ENCODE data around the gene FOXF1. TPM values are rescaled to one million over a fixed set of nuclear protein-coding genes. Genes with fewer than 3 reads are reported as not detected.

Gene FOXF1
- total RNA-seq, 1 donor from 2014 or later, result 46.4 TPM

GRCh38 chr16:86554917-86555703 lies 44.8 kb downstream of the FOXF1 start, which contains the start of gene MTHFSD:
TSS of gene MTHFSD (minus strand) at chr16:86555235. CDS start at chr16:86555184, 51 bp downstream.
- H3K4me1 ChIP-seq, result peaks cover 12% of the 10 kb centered on the region
- H3K9me3 ChIP-seq, result no peaks in the 10 kb centered on the region
- TF ChIP-seq CTCF (IDR thresholded peaks at IDR 0.05), result no peak
- peak within 1 kb of the TSS; percentile 71 for H3K4me3 ChIP-seq
- DNase-seq (peak; percentile 97), ATAC-seq (peak; percentile 98)
- peak within 1 kb of the TSS; percentile 89 for H3K27ac ChIP-seq
- H3K27me3 ChIP-seq, result peaks cover 13% of the 10 kb centered on the region
- intact Hi-C loops (cut with DNase I), result no loop called here
- peaks cover 6% of the 10 kb centered on the region for H3K36me3 ChIP-seq

- peaks cover under 1% of the 10 kb centered on the region for H3K36me3 ChIP-seq
- H3K9me3 ChIP-seq, result no peaks in the 10 kb centered on the region
- ATAC-seq, result no peak
- peaks cover 13% of the 10 kb centered on the region for H3K27me3 ChIP-seq
- no peak for DNase-seq
- H3K4me1 ChIP-seq, result peaks cover 12% of the 10 kb centered on the region
- peak overlapping the region; percentile 71 for H3K4me3 ChIP-seq
- no peak for TF ChIP-seq CTCF (IDR thresholded peaks at IDR 0.05)
- peak overlapping the region; percentile 89 for H3K27ac ChIP-seq
- intact Hi-C loops (cut with DNase I), result no loop called here
Observed at GRCh38 chr16:86555704-86556075, 45.4 kb downstream of the FOXF1 start.

GRCh38 chr16:86556576-86556975 lies 46.2 kb downstream of the FOXF1 start:
- no peaks in the 10 kb centered on the region for H3K9me3 ChIP-seq
- DNase-seq (no peak), ATAC-seq (no peak)
- TF ChIP-seq CTCF (IDR thresholded peaks at IDR 0.05), result no peak
- no peaks in the 10 kb centered on the region for H3K36me3 ChIP-seq
- no peak overlapping the region for H3K27ac ChIP-seq
- intact Hi-C loops (cut with DNase I), result no loop called here
- H3K4me1 ChIP-seq, result peaks cover 12% of the 10 kb centered on the region
- no peak overlapping the region for H3K4me3 ChIP-seq
- peaks cover 18% of the 10 kb centered on the region for H3K27me3 ChIP-seq

DNA sequence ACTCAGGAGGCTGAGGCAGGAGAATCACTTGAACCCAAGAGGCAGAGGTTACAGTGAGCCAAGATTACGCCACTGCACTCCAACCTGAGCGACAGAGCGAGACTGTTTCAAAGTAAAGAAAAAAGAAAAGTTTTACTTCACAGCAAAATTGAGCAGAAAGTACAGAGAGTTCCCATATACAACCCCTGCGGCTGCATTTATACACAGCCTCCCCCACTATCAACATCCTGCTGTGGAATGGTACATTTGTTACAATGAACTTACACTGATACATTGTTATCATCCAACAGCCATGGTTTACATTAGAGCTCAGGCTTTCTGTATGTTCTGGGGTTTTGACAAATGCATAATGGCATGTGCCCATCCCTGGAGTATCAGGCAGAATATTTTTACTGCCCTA lies 47.3 kb downstream of the FOXF1 start:
- Histone ChIP-seq H3K4me3 (no peak overlapping the region), H3K4me1 (peaks cover 12% of the 10 kb centered on the region), H3K27ac (no peak overlapping the region), H3K9me3 (no peaks in the 10 kb centered on the region), H3K36me3 (no peaks in the 10 kb centered on the region), H3K27me3 (peaks cover 18% of the 10 kb centered on the region)
- DNase-seq (no peak), ATAC-seq (no peak)
- intact Hi-C loops (cut with DNase I), result no loop called here
- no peak for TF ChIP-seq CTCF (IDR thresholded peaks at IDR 0.05)

DNA sequence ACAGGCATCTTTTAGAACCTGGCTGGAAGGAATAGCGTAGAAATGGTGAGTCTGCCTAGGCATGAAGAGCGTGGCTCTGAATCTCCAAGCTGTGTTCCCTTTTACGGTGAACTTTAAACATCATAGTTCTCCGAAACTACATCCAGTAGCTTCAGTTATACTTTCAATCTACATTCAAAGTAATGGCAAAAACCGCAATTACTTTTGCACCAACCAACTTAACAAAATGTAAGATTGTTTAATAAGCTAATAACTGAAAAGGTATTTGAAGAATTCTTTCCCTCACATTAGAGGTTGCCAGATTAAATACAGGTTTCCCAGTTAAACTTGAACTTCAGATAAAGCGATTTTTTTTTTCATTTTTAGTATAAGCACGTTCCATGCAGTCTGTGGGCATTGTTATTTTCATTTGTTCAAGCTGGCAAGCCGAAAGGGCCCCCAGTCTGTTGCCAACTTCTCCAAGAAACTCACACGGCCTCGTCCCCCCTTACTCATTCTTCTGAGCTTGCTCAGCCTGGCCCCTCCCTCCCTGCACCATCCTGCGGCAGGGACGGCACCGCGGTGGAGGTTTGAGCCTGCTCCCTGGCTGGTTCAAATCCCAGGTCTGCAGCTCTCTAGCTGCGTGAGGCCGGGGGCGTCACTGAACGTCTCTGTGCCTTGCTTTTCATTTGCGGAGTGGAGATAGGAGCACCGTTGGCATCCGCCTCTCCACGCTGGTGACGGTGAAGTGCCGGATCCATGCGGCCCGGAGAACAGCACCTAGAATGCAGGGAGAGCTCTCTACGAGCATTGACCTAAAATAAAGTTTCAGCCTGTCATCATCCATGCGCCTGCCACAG lies 48.2 kb downstream of the FOXF1 start:
- Histone ChIP-seq H3K27me3 (peaks cover 18% of the 10 kb centered on the region), H3K4me3 (no peak overlapping the region), H3K27ac (no peak overlapping the region), H3K9me3 (no peaks in the 10 kb centered on the region), H3K4me1 (peaks cover 12% of the 10 kb centered on the region), H3K36me3 (no peaks in the 10 kb centered on the region)
- no peak for DNase-seq
- intact Hi-C loops (cut with DNase I), result no loop called here
- ATAC-seq, result no peak
- TF ChIP-seq CTCF (IDR thresholded peaks at IDR 0.05), result no peak

Measured in upper lobe of right lung (tissue), 1 donor.